ENCODE measurements around the gene DPP6. TPM values are rescaled to one million over a fixed set of nuclear protein-coding genes. Genes with fewer than 3 reads are reported as not detected.
"Not testable (repeated sequence)": the region's sequence is repeated elsewhere in the genome, so short reads cannot be mapped to it uniquely, and the experiment has no call there.

Gene DPP6
- total RNA-seq, 1 donor from 2014 or later, result 0.58 TPM

DNA sequence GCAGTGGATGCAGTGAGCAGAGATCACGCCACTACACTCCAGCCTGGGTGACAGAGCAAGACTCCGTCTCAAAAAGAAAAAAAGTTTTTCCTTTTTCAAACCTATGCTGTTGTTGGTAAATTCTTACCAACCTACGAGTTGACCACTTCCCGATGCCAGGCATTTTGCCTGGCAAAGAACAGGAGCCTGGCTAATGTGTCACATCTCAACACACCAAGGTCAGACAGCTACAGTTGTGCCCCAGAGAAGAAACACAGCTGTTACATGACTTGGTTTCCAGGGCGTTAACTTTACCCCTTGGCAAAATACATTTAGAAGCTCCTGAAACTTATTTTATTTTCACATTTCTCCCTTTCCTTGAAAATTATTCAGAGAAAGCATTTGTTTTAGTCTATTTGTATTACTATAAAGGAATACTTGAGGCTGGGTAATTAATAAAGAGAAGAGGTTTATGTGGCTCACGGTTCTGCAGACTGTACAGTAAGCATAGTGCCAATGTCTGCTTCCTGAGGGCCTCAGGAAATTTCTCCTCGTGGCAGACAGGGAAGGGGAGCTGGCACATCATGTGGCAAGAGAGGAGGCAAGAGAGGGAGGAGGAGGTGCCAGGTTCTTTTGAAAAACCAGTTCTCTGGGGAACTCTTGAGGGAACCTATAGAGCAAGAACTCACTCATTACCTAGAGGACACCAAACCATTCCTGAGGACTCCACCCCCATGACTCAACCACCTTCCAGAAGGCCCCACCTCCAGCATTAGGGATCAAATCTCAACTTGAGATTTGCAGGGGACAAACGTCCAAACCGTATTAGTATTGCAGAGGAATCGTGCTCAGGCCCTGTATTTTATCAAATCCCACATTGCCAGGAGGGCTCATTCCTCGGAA, 867.4 kb downstream of the DPP6 start:
- no peak for DNase-seq (ENCODE audit: low spot score)

DNA sequence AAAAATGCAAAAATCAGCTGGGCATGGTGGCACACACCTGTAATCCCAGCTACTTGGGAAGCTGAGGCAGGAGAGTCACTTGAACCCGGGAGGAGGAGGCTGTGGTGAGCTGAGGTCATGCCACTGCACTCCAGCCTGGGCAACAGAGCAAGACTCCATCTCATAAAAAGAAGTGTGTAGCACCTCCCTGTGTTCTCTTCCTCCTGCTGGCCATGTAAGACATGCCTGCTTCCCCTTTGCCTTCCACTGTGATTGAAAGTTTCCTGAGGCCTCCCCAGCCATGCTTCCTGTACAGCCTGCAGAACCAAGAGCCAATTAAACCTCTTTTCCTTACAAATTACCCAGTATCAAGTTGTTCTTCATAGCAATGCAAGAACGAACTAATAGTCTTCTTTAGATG, 870.3 kb downstream of the DPP6 start:
- DNase-seq (ENCODE audit: low spot score), result not testable (repeated sequence)

- no peak for DNase-seq (ENCODE audit: low spot score)
Measured at GRCh38 chr7:154927624-154928125, 875.5 kb downstream of the DPP6 start.

GRCh38 chr7:154928136-154929005, 876.2 kb downstream of the DPP6 start:
- no peak for DNase-seq (ENCODE audit: low spot score)

GRCh38 chr7:154929006-154929726, 877.0 kb downstream of the DPP6 start:
- no peak for DNase-seq (ENCODE audit: low spot score)

DNA sequence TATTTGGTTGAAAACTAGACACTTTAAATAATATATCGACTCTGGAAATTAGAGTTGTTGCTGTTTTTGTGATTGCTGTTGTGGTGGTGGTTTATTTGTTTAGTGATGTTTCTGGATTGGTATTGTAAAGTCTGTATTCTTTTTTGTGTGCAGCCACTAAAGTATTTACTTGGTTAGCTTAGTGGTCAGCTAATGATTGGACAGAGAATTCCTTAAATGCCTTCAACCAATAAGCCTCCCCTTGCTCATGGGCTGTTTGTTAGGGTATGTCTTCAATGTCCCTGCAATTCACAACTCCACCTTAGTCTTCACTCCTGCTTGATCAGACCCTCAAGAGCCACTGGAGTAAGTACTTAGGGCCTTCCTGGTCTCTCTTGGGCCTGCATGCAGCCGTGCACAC, 879.7 kb downstream of the DPP6 start:
- no peak for DNase-seq (ENCODE audit: low spot score)

DNA sequence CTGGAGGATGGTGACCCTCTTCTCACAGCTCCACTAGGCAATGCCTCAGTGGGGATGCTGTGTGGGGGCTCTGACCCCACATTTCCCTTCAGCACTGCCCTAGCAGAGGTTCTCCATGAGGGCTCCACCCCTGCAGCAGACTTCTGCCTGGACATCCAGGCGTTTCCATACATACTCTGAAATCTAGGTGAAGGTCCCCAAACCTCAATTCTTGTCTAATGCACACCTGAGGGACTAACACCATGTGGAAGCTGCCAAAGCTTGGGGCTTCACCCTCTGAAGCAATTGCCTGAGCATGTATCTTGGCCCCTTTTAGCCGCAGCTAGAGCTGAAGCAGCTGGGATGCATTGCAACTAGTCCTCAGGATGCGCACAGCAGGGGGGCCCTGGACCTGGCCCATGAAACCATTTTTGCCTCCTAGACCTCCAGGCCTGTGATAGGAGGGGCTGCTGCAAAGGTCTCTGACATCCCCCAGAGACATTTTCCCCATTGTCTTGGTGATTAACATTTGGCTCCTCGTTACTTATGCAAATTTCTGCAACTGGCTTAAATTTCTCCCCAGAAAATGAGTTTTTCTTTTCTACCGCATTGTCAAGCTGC, 882.3 kb downstream of the DPP6 start:
- not testable (repeated sequence) for DNase-seq (ENCODE audit: low spot score)

GRCh38 chr7:154937837-154938236, 885.6 kb downstream of the DPP6 start:
- no peak for DNase-seq (ENCODE audit: low spot score)

- DNase-seq (ENCODE audit: low spot score), result no peak
Measured at GRCh38 chr7:154942691-154943090, 890.5 kb downstream of the DPP6 start.

All from mesenteric fat pad (tissue), 1 donor.